Ovary (tissue), 3 donors: ENCODE data around the gene SYNDIG1.

Experiments used
- EP300 ChIP-seq: sonication (generic); formaldehyde crosslinking; IDR thresholded peaks from one replicate; pipeline ENCODE4 v1.6.1; 2017; ENCODE audit warnings: antibody characterized with exemption
- POLR2A ChIP-seq: fragments of 450-650 bp; IDR thresholded peaks from one replicate; pipeline ENCODE4 v1.6.1; 2017; ENCODE audit warnings: antibody characterized with exemption, mild to moderate bottlenecking, moderate library complexity
- TF ChIP-seq, protein P1 (sequence below), 3 donors: fragments of 450-650 bp in 2 of 3; fragments of 200-600 bp in 1 of 3; IDR thresholded peaks; one replicate each; pipeline versions ENCODE4 v1.5.1 to v1.8.0; 2016 to 2022; ENCODE audit warnings: antibody characterized with exemption in 3 of 3, mild to moderate bottlenecking in 1 of 3
- donor health status: DM: no; HTN: no; CAD: no.

DNA sequence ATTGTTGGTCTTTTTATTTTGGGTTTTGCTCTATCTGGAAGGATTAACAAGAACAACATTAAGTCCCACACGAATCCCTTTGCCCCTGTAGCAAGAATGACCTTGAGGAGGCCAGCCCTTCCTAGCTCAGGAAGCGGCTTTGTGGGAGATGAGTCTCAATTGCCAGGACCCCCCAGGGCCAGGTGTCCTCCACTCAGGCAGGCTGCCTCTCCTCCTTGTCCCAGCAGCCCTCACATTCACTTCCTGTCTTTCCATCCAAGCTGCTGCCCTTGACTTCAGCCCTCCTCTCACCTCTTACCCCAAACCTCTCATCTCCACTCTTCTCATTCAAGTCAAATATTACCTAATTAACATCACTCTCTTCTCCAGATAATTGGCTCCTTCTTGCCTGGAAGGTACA is 22.6 kb upstream of the SYNDIG1 start:
- TF ChIP-seq POLR2A: no peak
- no peak for TF ChIP-seq EP300
- TF ChIP-seq, protein P1, sequence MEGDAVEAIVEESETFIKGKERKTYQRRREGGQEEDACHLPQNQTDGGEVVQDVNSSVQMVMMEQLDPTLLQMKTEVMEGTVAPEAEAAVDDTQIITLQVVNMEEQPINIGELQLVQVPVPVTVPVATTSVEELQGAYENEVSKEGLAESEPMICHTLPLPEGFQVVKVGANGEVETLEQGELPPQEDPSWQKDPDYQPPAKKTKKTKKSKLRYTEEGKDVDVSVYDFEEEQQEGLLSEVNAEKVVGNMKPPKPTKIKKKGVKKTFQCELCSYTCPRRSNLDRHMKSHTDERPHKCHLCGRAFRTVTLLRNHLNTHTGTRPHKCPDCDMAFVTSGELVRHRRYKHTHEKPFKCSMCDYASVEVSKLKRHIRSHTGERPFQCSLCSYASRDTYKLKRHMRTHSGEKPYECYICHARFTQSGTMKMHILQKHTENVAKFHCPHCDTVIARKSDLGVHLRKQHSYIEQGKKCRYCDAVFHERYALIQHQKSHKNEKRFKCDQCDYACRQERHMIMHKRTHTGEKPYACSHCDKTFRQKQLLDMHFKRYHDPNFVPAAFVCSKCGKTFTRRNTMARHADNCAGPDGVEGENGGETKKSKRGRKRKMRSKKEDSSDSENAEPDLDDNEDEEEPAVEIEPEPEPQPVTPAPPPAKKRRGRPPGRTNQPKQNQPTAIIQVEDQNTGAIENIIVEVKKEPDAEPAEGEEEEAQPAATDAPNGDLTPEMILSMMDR (IDR thresholded peaks at IDR 0.05): no peak
